GM12878 (cell line): ENCODE data around the gene ADGRD2. TPM values are rescaled to one million over a fixed set of nuclear protein-coding genes. Genes with fewer than 3 reads are reported as not detected.

Experiments used
- ATAC-seq: fragments of 200-7000 bp; cut with Tn5 transposase; 3 replicates; pipeline ENCODE4 v1.9.1; 2020; ENCODE audit warnings: mild to moderate bottlenecking, moderate library complexity
- BruUV-seq: library from RNA; stranded (reverse); fragments of 400-500 nt; replicated peaks from 2 replicates; lab custom pipeline; 2021; lab: Mats Ljungman, UMichigan
- CTCF ChIA-PET: fragments of 300-600 bp; sonication (Branson Sonifier 250); formaldehyde crosslinking; extraction: SDS; loops from one replicate; lab custom pipeline; 2021; ENCODE audit warnings: inconsistent platforms; lab: Yijun Ruan, JAX
- POLR2A ChIA-PET: fragments of 350-600 bp; formaldehyde crosslinking; extraction: SDS; loops from one replicate; lab custom pipeline; 2021; ENCODE audit warnings: inconsistent platforms; lab: Charles Lee
- RAD21 ChIA-PET: fragments of 300-600 bp; sonication (Branson Sonifier 250); formaldehyde crosslinking; loops from one replicate; lab custom pipeline; 2023; ENCODE audit warnings: antibody characterized with exemption; ENCODE audit not compliant: unreplicated experiment; lab: Charles Lee
- SMC1A ChIA-PET: fragments of 300-600 bp; sonication (Branson Sonifier 250); formaldehyde crosslinking; loops from one replicate; lab custom pipeline; 2023; ENCODE audit not compliant: unreplicated experiment, uncharacterized antibody; lab: Charles Lee
- DNase-seq: peaks from one replicate; pipeline ENCODE4 v3.0.0-alpha.2; 2011; ENCODE audit warnings: low read depth, low spot score
- FAIRE-seq: peaks from 3 replicates; lab custom pipeline; 2011; peaks lifted over from hg19 to GRCh38; lab: Jason Lieb, UNC
- H2AFZ ChIP-seq: 2 replicates; pipeline ENCODE4 v1.6.0; 2011; ENCODE audit warnings: low read depth, low read length, control low read depth; ENCODE audit not compliant: control insufficient read depth
- H3K27ac ChIP-seq: 2 replicates; pipeline ENCODE4 v1.5.1; 2011; ENCODE audit warnings: control low read depth; ENCODE audit not compliant: control insufficient read depth, insufficient read depth
- H3K27me3 ChIP-seq, 2 experiments: replicated peaks in 1 of 2; 2 replicates each; pipeline versions ENCODE4 v1.6.0 to v1.6.1; 2011; ENCODE audit warnings: low read length in 1 of 2; ENCODE audit not compliant: control insufficient read depth in 2 of 2, insufficient read depth in 2 of 2
- H3K36me3 ChIP-seq, 2 experiments: 2 replicates each; pipeline ENCODE4 v1.5.1; 2011; ENCODE audit warnings: low read length in 1 of 2; ENCODE audit not compliant: control insufficient read depth in 2 of 2, insufficient read depth in 2 of 2
- H3K4me1 ChIP-seq: 2 replicates; pipeline ENCODE4 v1.6.1; 2011; ENCODE audit warnings: mild to moderate bottlenecking, low read length, moderate library complexity, mixed read lengths; ENCODE audit not compliant: control insufficient read depth, insufficient read depth
- H3K4me2 ChIP-seq: 2 replicates; pipeline ENCODE4 v1.6.0; 2011; ENCODE audit warnings: control low read depth; ENCODE audit not compliant: control insufficient read depth, insufficient read depth
- H3K4me3 ChIP-seq: fragments of 200-600 bp; sonication (generic); 2 replicates; pipeline ENCODE4 v1.5.1; 2016
- H3K79me2 ChIP-seq: 2 replicates; pipeline ENCODE4 v1.6.0; 2011; ENCODE audit warnings: low read length; ENCODE audit not compliant: control insufficient read depth, insufficient read depth
- H3K9ac ChIP-seq: 2 replicates; pipeline ENCODE4 v1.8.0; 2011; ENCODE audit warnings: low read length, control low read depth, mixed read lengths; ENCODE audit not compliant: control insufficient read depth, insufficient read depth
- H3K9me3 ChIP-seq: replicated peaks from 3 replicates; pipeline ENCODE4 v1.5.1; 2011; ENCODE audit warnings: mild to moderate bottlenecking, low read length; ENCODE audit not compliant: control insufficient read depth, insufficient read depth
- H4K20me1 ChIP-seq: 2 replicates; pipeline ENCODE4 v1.6.0; 2011; ENCODE audit not compliant: control insufficient read depth, insufficient read depth
- CEBPB ChIP-seq, 2 experiments: fragments of 150-350 bp in 1 of 2; IDR thresholded peaks; 2 replicates each; pipeline ENCODE4 v1.6.1; 2012 to 2014; ENCODE audit warnings: low read depth in 2 of 2, low read length in 2 of 2, borderline replicate concordance in 1 of 2, inconsistent platforms in 1 of 2
- ETV6 ChIP-seq, 2 experiments: fragments of 450-650 bp in 1 of 2; IDR thresholded peaks in 1 of 2; conservative IDR thresholded peaks in 1 of 2; 2 replicates each; pipeline ENCODE4 v1.6.1; 2014; ENCODE audit warnings: antibody characterized with exemption in 1 of 2, borderline replicate concordance in 1 of 2, low read depth in 1 of 2, mild to moderate bottlenecking in 1 of 2, moderate library complexity in 1 of 2
- REST ChIP-seq: IDR thresholded peaks from 2 replicates; pipeline ENCODE4 v1.6.1; 2012; ENCODE audit warnings: mild to moderate bottlenecking, low read depth, low read length
- SIX5 ChIP-seq: IDR thresholded peaks from 2 replicates; pipeline ENCODE4 v1.6.1; 2011; ENCODE audit warnings: mild to moderate bottlenecking, low read depth, low read length, moderate library complexity; ENCODE audit not compliant: severe bottlenecking
- ZSCAN29 ChIP-seq: fragments of 450-650 bp; IDR thresholded peaks from 2 replicates; pipeline ENCODE4 v1.6.1; 2017; ENCODE audit warnings: mild to moderate bottlenecking, moderate library complexity
- WGBS: methylation state at CpG from one replicate; pipeline ENCODE4 v1.1.6; 2016; ENCODE audit warnings: low lambda C conversion rate; ENCODE audit not compliant: insufficient replicate concordance, insufficient coverage; ENCODE audit errors: missing lambda C conversion rate; 5-methylcytosine and 5-hydroxymethylcytosine counted together
- in situ Hi-C: fragments of 300-500 bp; cut with MboI; formaldehyde crosslinking; loops from 9 replicates; pipeline ENCODE4 v1.14.3; 2018; ENCODE audit warnings: mixed read lengths
- intact Hi-C: fragments of 100-400 bp; cut with micrococcal nuclease; formaldehyde crosslinking; loops from one replicate; pipeline ENCODE4 v1.14.2; 2022; ENCODE audit not compliant: unreplicated experiment
- polyA plus RNA-seq, 11 experiments: library from polyadenylated mRNA; depleted of rRNA in 4 of 11; unstranded in 6 of 11; stranded (reverse) in 5 of 11; fragments of >200 nt; fragmentation: Nextera tagmentation in 4 of 11; fragmentation: Illumina TruSeq in 1 of 11; extraction: Ambion mirVana in 4 of 11; extraction: Trizol in 1 of 11; gene quantifications; 1 replicate in 1 of 11; 2 replicates in 10 of 11; pipeline versions ENCODE4 v1.2.1 to v1.2.3, GENCODE V29; 2011 to 2016; ENCODE audit warnings: inconsistent platforms in 2 of 11, missing spikeins in 2 of 11, low read depth in 1 of 11
- total RNA-seq, 4 experiments: library from RNA; depleted of rRNA in 3 of 4; stranded (reverse); fragments of >200 nt in 3 of 4; fragmentation: Illumina TruSeq in 1 of 4; extraction: Trizol in 1 of 4; gene quantifications; 2 replicates each; pipeline versions ENCODE4 v1.2.1 to v1.2.3, GENCODE V29; 2013 to 2021
- TF ChIP-seq, protein P1 (sequence below): fragments of 450-650 bp; IDR thresholded peaks from 2 replicates; pipeline ENCODE4 v1.6.1; 2017; ENCODE audit warnings: mild to moderate bottlenecking, moderate library complexity

Gene ADGRD2
- total and polyA plus RNA-seq, 10 of the 15 experiments (the other 5 are each of a cell fraction or from before 2014, with no cell fraction given) = not detected

DNA sequence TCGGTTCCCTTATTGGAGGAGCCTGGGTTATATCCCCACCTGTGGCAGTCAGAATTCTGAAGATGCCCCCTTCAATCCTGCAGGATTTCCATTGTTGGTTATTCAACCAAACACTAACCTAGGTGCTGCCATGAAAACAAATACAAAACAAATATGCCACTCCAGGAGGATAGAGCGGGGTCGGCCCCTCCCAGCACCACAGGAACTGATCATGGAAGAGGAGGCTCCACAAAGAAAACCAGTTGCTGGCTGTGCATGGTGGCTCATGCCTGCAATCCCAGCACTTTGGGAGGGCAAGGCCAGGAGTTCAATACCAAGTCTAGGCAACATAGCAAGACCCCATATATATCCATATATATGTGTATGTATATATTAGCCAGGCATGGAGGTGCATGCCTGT lies 13.2 kb upstream of the ADGRD2 start:
- TF ChIP-seq REST (no peak), ZSCAN29 (no peak), CEBPB (IDR thresholded peaks at IDR 0.05; ENCODE audit: borderline replicate concordance in 1 of 2, low read depth in 2 of 2, low read length in 2 of 2) (no peak), ETV6 (conservative IDR thresholded peaks at IDR 0.05 in 1 of 2, IDR thresholded peaks at IDR 0.05 in 1 of 2; ENCODE audit: borderline replicate concordance in 1 of 2, low read depth in 1 of 2) (no peak), SIX5 (no peak)
- TF ChIP-seq, protein P1, sequence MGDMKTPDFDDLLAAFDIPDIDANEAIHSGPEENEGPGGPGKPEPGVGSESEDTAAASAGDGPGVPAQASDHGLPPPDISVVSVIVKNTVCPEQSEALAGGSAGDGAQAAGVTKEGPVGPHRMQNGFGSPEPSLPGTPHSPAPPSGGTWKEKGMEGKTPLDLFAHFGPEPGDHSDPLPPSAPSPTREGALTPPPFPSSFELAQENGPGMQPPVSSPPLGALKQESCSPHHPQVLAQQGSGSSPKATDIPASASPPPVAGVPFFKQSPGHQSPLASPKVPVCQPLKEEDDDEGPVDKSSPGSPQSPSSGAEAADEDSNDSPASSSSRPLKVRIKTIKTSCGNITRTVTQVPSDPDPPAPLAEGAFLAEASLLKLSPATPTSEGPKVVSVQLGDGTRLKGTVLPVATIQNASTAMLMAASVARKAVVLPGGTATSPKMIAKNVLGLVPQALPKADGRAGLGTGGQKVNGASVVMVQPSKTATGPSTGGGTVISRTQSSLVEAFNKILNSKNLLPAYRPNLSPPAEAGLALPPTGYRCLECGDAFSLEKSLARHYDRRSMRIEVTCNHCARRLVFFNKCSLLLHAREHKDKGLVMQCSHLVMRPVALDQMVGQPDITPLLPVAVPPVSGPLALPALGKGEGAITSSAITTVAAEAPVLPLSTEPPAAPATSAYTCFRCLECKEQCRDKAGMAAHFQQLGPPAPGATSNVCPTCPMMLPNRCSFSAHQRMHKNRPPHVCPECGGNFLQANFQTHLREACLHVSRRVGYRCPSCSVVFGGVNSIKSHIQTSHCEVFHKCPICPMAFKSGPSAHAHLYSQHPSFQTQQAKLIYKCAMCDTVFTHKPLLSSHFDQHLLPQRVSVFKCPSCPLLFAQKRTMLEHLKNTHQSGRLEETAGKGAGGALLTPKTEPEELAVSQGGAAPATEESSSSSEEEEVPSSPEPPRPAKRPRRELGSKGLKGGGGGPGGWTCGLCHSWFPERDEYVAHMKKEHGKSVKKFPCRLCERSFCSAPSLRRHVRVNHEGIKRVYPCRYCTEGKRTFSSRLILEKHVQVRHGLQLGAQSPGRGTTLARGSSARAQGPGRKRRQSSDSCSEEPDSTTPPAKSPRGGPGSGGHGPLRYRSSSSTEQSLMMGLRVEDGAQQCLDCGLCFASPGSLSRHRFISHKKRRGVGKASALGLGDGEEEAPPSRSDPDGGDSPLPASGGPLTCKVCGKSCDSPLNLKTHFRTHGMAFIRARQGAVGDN = no peak
- no peak overlapping the region for H3K4me2 ChIP-seq
- in situ Hi-C loops = no loop called here
- FAIRE-seq = no peak
- H4K20me1 ChIP-seq = no peaks in the 10 kb centered on the region
- H3K27ac ChIP-seq = 0 out of 2 replicates have a peak overlapping the region, but pooled peaks have one; percentile 25
- WGBS = 83% methylated on average over 3 of the region's 3 CpGs
- SMC1A ChIA-PET = no interaction called here
- BruUV-seq = no TSS peak
- H3K4me1 ChIP-seq = peaks cover 9% of the 10 kb centered on the region
- CTCF ChIA-PET = interaction anchor here (0.7 kb wide), 1 partner anchor 581 kb away, joined by 3 read pairs; no protein-coding TSS in a partner anchor
- no peaks in the 10 kb centered on the region for H3K36me3 ChIP-seq
- H3K27me3 ChIP-seq = no peaks in the 10 kb centered on the region
- no peaks in the 10 kb centered on the region for H3K79me2 ChIP-seq
- ATAC-seq = no peak
- DNase-seq = no peak
- H3K9me3 ChIP-seq = peaks cover 3% of the 10 kb centered on the region; the same call in 1 of the 3 replicates
- H3K9ac ChIP-seq = no peak overlapping the region
- H3K4me3 ChIP-seq = no peak overlapping the region
- RAD21 ChIA-PET = no interaction called here
- intact Hi-C loops = no loop called here
- peak overlapping the region; percentile 7; the same call in 1 of the 2 replicates for H2AFZ ChIP-seq
- POLR2A ChIA-PET = no interaction called here
